ENCODE data around the gene GSTM5. TPM values are rescaled to one million over a fixed set of nuclear protein-coding genes. Genes with fewer than 3 reads are reported as not detected.

GSTM5 gene
- total RNA-seq, 1 experiment from 2014 or later: not detected

DNA sequence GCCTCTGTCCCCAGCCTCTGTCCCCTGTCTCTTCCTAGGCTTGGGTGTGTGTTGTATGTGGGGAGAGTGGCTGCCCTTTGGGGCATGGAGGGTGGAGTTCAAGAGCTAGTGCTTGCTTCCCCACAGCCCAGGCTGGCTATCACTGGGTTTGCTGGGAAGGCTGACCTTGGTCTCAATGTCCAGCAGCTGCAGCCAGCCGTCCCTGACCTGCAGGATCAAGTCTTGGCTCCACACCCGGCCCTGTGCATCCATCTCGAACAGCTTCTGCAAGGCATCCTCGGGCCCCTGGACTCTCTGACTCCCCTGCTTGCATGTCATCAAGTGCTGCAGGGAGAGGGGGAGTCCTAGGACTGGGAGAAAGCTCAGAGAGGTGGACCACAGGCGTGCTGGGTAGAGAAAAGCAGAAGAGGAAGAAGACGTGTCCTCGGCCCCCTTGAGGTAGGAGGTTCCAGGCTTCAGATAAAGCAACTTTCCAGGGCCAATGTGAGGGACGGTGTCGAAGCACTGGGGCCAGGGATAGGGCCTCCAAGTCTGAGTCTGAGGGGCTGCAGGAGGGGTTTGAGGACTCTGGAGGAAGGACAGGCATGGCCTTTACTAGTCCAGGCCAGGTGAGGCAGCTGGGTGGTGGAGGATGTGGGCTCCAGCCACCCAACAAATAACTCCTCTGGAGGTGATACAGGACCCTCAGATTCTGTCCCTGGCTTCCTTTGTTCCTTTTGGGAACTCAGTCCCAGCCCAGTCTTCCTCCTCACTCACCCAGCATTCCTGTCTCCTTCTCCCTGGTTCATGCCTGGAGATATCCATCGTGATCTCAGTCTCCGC is 47.7 kb downstream of the GSTM5 start:
- Histone ChIP-seq H3K4ac (ENCODE audit: low read depth, low read length) (no peak overlapping the region), H3T11ph (ENCODE audit: low read length) (no peak overlapping the region), H3K79me2 (ENCODE audit: insufficient read depth, low read length) (no peaks in the 10 kb centered on the region), H3K79me1 (ENCODE audit: insufficient read depth, low read depth, low read length, poor library complexity, severe bottlenecking) (no peaks in the 10 kb centered on the region), H2BK20ac (ENCODE audit: low read depth, low read length, poor library complexity, severe bottlenecking) (no peak overlapping the region), H4K8ac (replicated peaks; ENCODE audit: insufficient read length, low read depth, low read length) (no peak overlapping the region), H4K5ac (ENCODE audit: insufficient read length, low read depth, low read length) (no peak overlapping the region), H4K91ac (ENCODE audit: insufficient read length, low read depth, low read length) (no peak overlapping the region), H4K20me1 (ENCODE audit: control insufficient read depth, insufficient read depth, insufficient read length) (no peaks in the 10 kb centered on the region), H3K56ac (ENCODE audit: insufficient read length, low read depth, low read length) (no peak overlapping the region), H3K18ac (ENCODE audit: insufficient read length, low read depth, low read length) (no peak overlapping the region), H3K23me2 (ENCODE audit: insufficient read length, low read depth, low read length, poor library complexity, severe bottlenecking) (no peaks in the 10 kb centered on the region), H2BK120ac (ENCODE audit: low read depth, low read length, poor library complexity, severe bottlenecking) (no peak overlapping the region), H3K23ac (ENCODE audit: insufficient read length, low read depth, low read length) (no peak overlapping the region), H2BK15ac (ENCODE audit: low read depth, low read length) (no peak overlapping the region), H2BK12ac (ENCODE audit: insufficient read length, low read depth, low read length) (no peak overlapping the region), H2AK5ac (ENCODE audit: insufficient read length, low read length) (no peak overlapping the region), H3K4me2 (ENCODE audit: insufficient read depth, insufficient read length, low read length) (no peak overlapping the region), H3K9me3 (ENCODE audit: control insufficient read depth, low read depth, low read length) (no peaks in the 10 kb centered on the region), H3K9ac (ENCODE audit: extremely low read depth, insufficient read length, low read length) (no peak overlapping the region), H3K27ac (ENCODE audit: insufficient read length, low read depth, low read length) (no peak overlapping the region), H2AFZ (ENCODE audit: low read length) (no peak overlapping the region), H3K14ac (ENCODE audit: insufficient read depth, low read length) (no peak overlapping the region; the same call in 1 of the 2 replicates), H3K27me3 (ENCODE audit: insufficient read depth, low read length) (no peaks in the 10 kb centered on the region), H3K4me1 (ENCODE audit: insufficient read depth, low read length) (no peaks in the 10 kb centered on the region), H2BK5ac (ENCODE audit: insufficient read length, low read length) (no peak overlapping the region)
- H3K4me1 Mint-ChIP-seq: peaks cover 4 to 5% of the 10 kb centered on the region in 2 experiments; a peak in 2 of 4 replicates
- no CpG with 5 or more reads among the region's 11 CpGs for WGBS (ENCODE audit: extremely low coverage, insufficient read length, low lambda C conversion rate)
- TF ChIP-seq, protein P1, sequence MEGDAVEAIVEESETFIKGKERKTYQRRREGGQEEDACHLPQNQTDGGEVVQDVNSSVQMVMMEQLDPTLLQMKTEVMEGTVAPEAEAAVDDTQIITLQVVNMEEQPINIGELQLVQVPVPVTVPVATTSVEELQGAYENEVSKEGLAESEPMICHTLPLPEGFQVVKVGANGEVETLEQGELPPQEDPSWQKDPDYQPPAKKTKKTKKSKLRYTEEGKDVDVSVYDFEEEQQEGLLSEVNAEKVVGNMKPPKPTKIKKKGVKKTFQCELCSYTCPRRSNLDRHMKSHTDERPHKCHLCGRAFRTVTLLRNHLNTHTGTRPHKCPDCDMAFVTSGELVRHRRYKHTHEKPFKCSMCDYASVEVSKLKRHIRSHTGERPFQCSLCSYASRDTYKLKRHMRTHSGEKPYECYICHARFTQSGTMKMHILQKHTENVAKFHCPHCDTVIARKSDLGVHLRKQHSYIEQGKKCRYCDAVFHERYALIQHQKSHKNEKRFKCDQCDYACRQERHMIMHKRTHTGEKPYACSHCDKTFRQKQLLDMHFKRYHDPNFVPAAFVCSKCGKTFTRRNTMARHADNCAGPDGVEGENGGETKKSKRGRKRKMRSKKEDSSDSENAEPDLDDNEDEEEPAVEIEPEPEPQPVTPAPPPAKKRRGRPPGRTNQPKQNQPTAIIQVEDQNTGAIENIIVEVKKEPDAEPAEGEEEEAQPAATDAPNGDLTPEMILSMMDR (conservative IDR thresholded peaks at IDR 0.05): no peak
- no peak overlapping the region for H3K4me3 Mint-ChIP-seq
- no peak for DNase-seq
- no peak overlapping the region for H3K27ac Mint-ChIP-seq
- no peaks in the 10 kb centered on the region for H3K36me3 Mint-ChIP-seq (ENCODE audit: insufficient read depth in 1 of 3, low read depth in 3 of 3)
- H3K9me3 Mint-ChIP-seq: no peaks in the 10 kb centered on the region
- no peaks in the 10 kb centered on the region; the same call in 1 of the 2 replicates for H3K27me3 Mint-ChIP-seq (ENCODE audit: low read depth)

All from H9 (cell line).